ENCODE data around the gene RIT2.

DNA sequence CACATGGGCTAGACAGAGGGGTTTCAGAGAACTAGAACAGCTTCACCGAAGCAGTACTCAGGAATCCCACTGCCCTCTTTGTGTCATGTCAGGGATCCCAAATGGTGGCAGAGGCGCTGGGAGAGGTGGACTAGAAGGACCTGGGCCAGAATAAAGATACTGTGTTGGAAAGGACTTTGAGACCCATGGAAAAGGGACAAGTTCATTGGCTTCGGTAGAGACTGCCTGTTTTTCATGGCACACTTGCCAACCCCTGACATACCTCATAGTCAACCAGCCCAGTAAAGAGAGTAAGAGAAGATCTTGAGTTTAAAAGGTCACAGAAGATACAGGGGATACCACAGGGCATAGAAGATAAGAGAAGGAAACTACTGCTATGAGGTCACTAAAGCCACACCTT, 381.0 kb downstream of the RIT2 start:
- TF ChIP-seq, protein P1, sequence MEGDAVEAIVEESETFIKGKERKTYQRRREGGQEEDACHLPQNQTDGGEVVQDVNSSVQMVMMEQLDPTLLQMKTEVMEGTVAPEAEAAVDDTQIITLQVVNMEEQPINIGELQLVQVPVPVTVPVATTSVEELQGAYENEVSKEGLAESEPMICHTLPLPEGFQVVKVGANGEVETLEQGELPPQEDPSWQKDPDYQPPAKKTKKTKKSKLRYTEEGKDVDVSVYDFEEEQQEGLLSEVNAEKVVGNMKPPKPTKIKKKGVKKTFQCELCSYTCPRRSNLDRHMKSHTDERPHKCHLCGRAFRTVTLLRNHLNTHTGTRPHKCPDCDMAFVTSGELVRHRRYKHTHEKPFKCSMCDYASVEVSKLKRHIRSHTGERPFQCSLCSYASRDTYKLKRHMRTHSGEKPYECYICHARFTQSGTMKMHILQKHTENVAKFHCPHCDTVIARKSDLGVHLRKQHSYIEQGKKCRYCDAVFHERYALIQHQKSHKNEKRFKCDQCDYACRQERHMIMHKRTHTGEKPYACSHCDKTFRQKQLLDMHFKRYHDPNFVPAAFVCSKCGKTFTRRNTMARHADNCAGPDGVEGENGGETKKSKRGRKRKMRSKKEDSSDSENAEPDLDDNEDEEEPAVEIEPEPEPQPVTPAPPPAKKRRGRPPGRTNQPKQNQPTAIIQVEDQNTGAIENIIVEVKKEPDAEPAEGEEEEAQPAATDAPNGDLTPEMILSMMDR (IDR thresholded peaks at IDR 0.05) = no peak
- no peak for TF ChIP-seq EP300 (IDR thresholded peaks at IDR 0.05)
- no peak for TF ChIP-seq POLR2A (IDR thresholded peaks at IDR 0.05)

Data from tibial nerve (tissue), 4 donors.